Stimulated activated CD8-positive, alpha-beta memory T cell treated with anti-CD3 and anti-CD28 coated beads, Interleukin-2, amount 100 ng/mL, for 1 hour (primary cell): ENCODE measurements around the gene CDCA5.
A peak's percentile ranks its signal among the peaks of the same experiment; 100 is the strongest.
"Not testable (repeated sequence)": the region's sequence is repeated elsewhere in the genome, so short reads cannot be mapped to it uniquely, and the experiment has no call there.

Experiments used
- DNase-seq, 2 donors: peaks; one replicate each; pipeline ENCODE4 v3.0.0-alpha.2; 2020; ENCODE audit warnings: low read depth in 2 of 2

CDCA5 gene

DNA sequence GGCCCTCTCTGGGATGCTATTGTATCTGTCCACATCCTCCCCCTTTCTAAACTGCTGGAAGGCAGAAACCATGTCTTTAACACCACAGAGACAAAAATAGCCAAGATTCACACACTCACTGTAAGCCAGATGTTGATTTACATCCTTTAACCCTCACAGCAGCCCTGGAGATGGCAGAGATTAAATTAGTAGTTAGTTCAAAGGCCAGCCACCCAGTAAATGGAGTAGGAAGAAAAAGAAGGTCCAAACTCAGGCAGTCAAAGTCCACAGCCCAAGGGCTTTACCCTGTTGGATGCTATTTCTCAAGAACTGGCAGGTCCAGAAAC is 35.8 kb upstream of the CDCA5 start:
- DNase-seq = no peak

GRCh38 chr11:65118891-65119669 is 35.2 kb upstream of the CDCA5 start:
- DNase-seq = not testable (repeated sequence)

DNA sequence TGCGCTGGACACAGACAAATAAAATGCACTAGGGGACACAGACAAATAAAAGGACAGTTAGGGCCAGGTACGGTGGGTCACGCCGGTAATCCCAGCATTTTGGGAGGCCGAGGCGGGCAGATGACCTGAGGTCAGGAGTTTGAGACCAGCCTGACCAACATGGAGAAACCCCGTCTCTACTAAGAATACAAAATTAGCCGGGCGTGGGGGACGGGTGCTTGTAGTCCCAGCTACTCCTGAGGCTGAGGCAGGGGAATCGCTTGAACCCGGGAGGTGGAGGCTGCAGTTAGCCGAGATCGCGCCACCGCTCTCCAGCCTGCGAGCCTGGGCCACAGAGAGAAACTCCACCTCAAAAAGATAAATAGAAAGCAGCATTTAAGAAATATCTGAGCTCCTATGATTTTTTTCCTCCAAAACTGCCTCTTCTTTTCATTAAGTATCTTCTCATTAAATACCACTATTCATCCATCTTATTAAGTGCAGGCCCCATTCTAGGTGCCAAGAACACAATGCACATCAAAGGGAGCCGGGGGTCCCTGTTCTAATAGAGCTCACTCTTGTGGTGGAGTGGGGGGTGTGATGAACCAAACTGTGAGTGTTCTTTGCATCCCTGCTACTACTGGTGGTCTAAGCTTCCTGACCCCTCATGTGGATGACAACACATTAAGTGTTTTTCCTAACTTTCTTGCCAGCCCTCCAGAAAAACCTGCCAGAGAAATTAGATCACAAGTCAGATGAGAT is 34.4 kb upstream of the CDCA5 start:
- no peak for DNase-seq

DNA sequence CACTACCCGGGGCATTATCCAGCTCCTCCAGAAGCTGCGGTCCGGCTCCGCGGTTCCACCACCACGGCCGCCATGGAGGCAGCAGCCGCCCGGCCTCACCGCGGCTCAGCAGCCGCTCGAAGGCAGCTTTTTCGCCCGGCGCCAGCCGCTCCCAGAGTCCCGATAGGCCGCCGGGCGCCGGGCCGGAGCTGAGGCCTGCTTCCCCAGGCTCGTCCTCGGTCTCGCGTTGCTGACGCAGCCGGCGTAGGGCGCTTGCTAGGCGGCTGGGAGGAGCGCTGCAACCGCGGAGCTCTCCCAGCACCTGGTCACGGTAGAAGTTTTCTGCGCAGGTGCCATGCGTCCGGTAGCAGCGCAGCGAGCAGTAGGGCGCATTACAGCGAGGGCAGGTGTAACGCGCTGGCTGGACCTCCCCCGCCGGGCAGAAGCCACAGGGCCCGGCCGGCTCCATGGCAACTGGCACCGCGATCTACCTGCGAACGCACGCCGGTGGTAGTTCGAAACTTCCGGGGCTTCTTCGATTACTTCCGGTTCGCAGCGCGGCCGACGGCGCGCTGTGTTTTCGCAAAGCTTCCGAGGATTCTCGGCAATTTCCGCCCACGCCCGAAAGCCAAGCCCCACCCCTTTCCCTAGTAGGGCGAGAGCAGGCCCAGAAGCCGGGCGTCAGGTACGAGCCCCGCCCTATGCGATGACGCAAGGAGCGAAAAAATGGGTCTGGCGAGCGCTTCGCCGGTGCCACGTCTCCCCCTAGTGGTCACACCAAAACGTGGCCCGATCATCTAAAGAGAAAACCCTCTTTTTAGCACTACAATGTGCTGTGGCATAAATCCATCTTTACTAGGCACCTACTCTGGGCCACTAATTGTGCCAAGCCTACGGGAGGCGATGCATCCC is 33.6 kb upstream of the CDCA5 start, which contains the start of gene ZNHIT2:
ZNHIT2 (minus strand) TSS at position 496 of the 891 bp plus-strand sequence; CDS start at position 448, 48 bp downstream.
- peak; percentile 100 for DNase-seq

DNA sequence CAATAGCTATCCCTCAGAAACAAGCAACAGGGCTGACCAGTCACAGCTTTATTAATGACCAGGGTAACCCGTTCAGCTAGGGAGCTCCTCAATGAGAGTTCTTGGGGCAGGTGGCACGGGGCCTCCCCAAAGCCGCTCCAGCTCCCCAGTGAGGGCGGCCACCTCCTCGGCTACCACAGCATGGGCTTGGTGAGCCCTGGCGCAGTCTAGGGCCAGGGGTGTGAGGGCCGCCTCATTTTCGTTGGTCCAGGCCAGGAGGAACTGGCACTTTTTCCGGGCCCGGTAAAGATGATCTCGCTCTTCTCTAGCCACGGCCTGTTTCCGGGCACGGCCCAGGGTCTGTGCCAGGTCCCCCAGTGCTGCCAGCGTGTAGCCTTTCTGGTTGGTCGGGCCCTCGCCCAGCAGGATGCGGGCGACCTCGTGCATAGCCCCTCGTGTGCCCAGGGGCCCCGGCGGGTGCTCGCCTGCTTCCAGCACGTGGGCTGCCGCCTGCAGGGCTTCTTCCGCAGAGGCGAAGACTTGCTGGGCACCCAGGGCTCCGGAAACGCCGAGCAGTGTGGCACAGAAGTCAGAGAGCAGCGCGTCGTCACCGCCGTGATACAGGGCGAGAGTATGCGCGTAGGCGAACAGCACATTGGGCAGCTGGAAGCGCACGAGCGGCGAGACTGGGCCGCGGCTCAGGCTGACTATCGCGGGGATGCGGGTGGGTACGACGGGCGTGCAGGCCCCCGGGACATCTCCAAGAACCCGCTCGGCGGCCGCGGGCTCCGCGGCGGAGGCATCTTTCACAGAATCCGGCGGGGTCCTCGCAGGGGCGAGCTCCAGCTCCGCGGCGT is 32.7 kb upstream of the CDCA5 start:
- DNase-seq = no peak

GRCh38 chr11:65115361-65116082 is 31.7 kb upstream of the CDCA5 start:
- DNase-seq = no peak

GRCh38 chr11:65114538-65115171 is 30.8 kb upstream of the CDCA5 start:
- DNase-seq = no peak

GRCh38 chr11:65113839-65114238 is 30.0 kb upstream of the CDCA5 start:
- no peak for DNase-seq

DNA sequence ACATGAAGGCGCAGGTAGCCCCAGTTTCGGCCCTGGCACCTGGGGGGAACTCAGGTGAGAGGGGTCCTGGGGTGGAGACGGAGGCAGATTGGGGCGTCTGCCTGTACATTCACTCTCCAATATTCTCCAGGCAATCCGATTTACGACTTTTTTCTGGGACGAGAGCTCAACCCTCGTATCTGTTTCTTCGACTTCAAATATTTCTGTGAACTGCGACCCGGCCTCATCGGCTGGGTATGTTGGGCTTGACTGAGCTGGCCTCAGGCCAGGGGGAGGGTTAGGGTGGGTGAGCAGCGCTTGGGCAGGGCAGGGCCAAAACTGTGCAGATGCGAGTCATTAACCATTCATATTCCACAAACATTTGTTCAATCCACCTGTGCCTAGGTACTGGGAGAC is 29.5 kb upstream of the CDCA5 start:
- DNase-seq = no peak

DNA sequence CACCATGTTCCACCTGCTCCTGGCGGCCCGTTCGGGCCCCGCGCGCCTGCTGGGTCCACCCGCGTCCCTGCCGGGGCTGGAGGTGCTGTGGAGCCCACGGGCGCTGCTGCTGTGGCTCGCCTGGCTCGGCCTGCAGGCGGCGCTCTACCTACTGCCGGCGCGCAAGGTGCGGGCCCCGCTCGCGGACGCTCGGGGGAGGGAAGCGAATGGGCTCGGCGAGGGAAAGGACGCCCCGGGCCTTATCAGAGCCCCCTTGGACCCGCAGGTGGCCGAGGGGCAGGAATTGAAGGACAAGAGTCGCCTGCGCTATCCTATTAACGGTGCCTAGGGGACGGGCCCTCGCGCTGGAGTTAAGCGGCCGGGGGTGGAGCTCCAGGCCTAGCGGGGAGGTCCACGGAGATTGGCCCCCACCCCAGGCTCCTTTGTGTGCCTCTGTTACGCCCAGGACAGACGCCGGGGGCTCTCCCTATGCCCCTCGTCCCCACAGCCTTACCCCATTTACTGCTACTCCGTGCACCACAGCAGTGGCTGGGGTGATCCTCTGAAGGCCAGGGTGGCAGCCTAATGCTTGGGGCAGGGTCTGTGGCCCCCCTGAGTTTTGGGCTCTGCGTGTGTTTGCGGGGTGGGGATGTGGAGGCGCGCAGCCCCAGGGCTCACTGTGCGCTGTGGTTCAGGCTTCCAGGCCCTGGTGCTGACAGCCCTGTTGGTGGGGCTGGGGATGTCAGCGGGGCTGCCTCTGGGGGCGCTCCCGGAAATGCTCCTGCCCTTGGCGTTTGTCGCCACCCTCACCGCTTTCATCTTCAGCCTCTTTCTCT is 28.9 kb upstream of the CDCA5 start:
- peak; percentile 49 to 52 for DNase-seq

DNA sequence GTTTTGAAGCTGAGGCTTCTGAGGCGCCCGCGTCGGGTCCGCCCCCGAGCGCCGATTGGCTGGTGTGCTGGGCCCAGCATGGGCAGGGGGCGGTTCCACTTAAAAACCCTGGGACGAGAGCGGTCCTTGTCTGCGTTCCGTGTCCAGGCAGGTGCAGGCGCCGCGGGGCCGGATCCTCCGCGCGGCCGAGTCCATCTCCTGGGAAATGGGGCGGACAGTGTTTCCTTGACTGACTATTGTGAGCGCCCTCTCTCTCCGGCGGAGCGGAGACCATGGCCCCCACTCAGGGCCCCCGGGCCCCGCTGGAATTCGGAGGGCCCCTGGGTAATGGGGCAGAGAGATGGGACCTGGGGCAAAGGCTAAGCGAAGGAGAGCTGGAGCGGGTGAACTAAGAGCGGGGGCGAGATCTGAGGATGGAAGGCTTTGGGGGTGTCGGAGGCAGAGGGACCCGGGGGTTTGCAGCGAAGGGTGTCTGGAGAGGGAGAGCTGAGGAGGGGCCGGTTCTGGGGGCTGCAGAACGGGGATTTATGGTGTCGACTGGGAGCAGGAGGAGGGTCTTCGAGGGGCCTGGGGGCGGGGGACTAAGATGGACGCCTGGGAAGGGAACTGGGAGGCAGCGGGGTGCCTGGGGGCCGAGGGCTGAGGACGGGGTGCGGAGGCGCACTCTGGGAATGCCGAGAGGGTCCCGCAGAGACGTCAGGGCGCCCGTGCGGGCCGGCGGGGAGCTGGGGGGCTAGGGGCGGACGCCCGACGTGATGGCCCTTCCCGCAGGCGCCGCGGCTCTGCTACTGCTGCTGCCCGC is 28.1 kb upstream of the CDCA5 start, which contains the start of gene TM7SF2:
TM7SF2 (plus strand) TSS at position 129 of the 802 bp plus-strand sequence; CDS start at position 273, 144 bp downstream.
- DNase-seq = peak; percentile 80 to 89

- no peak for DNase-seq
These were observed 27.4 kb upstream of the CDCA5 start for GRCh38 chr11:65111159-65111743.

GRCh38 chr11:65110354-65110861 is 26.6 kb upstream of the CDCA5 start:
- DNase-seq = peak; percentile 91 to 94

- DNase-seq = no peak
These were observed 25.7 kb upstream of the CDCA5 start for GRCh38 chr11:65109231-65110198.

GRCh38 chr11:65108469-65109123 is 24.8 kb upstream of the CDCA5 start:
- no peak for DNase-seq
